GM19324 (cell line): ENCODE measurements around the gene DDX1.
"Not testable (repeated sequence)": the region's sequence is repeated elsewhere in the genome, so short reads cannot be mapped to it uniquely, and the experiment has no call there.

Experiments
- ATAC-seq: cut with Tn5 transposase; IDR thresholded peaks from one replicate; pipeline ENCODE4 v1.9.1; 2021; ENCODE audit warnings: mild to moderate bottlenecking, moderate library complexity; ENCODE audit not compliant: unreplicated experiment, low FRiP score

The DDX1 gene

GRCh38 chr2:15671842-15672815 lies 80.5 kb downstream of the DDX1 start:
- no peak for ATAC-seq

- ATAC-seq = no peak
Measured at GRCh38 chr2:15672961-15673918, 81.6 kb downstream of the DDX1 start.

DNA sequence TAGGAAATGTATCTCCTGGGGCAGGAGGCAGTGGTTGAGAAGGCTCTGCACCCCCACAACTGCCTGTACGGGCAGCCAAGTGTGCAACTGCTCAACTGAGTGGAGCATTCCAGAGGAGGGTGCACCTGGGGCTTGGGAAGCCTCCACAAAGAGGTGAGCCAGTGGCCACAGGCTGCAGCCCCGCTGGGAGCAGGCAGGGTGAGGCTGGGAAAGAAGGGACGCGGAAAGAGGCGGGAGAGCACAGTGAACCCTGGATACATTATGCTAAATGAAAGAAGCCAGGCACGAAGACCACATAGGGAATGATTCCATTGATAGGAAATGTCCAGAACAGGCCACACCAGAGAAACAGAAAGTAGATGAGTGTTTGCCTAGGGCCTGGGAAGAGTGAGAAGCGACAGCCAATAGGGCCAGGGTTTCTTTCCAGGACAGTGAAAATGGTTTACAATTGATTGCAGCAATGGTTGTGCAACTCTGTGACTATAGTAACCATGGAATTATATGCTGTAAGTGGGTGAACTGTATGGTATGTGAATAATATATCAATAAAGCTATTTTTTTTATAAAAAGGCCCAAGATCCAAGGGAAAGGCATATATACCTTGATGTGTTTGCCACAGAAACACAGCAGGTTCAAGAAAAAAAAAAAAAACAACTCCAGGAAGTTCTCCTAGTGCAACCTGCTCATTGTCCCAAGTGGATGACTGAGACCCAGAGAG lies 82.4 kb downstream of the DDX1 start:
- ATAC-seq = no peak

GRCh38 chr2:15674637-15675455 lies 83.2 kb downstream of the DDX1 start:
- no peak for ATAC-seq

DNA sequence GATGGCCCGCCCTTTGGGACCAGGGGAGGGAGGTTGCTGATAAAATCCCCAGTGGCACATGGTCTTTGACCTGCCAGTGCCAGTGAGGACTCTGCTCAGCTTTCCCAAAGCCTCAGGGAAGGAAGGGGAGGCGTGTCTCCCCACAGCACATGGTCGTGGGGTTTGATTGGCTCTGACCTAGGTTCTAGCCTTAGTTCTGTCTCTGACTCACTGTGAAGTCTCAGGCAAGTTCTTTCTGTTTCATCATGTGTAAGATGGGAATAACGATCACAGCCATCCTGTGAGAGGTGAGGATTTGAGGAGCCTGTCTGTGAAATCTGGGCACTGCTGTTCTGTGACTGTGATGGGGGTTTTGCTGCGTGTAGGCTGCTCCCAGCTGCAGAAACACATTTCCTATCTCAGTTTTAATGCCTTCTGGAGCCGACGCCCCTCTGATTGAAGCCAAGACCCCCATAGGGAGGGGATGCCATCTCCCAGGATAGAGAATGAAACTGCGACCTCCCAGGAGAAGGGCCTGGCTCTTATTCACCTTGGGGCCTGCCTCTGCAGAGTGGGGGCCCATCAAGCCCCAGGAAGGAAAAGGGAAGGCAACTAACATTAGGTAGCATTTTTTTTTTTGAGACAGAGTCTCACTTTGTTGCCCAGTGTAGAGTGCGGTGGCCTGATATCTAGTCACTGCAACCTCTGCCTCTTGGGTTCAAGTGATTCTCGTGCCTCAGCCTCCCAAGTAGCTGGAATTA lies 84.0 kb downstream of the DDX1 start:
- ATAC-seq = no peak

DNA sequence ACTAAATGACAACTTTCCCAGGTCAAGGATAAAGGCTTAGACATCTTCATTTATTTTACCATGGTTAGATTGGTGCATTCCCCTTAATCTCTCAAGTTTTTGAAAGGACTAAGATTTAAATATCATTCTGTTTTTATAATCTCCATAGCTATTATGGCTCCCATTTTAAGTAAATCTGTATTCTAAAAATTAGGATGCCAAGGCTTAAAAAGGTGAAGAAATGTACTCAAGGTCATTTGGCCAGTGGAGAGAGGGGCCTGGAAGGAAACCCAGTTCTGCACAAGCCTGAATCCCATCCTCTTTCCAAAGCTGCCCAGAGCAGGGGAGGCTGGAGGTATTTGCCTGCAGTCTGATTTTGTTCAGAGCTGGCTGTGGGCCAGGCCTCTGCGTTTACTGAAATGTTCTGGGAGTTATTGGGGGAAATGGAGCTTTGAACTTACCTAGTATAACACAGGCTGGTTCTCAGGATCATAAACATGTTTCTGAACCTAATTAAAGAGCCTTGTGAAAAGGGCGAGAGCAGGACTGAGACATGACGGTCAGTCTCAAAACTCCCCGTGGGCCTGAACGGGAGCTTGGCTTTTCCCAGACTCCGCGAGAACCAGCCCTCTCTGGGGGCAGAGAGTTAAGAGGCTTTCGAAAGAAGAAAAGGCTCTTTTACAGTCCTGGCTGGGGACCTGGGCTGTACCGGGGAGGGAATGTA lies 85.6 kb downstream of the DDX1 start:
- no peak for ATAC-seq

- ATAC-seq = no peak
Measured at GRCh38 chr2:15678346-15678745, 86.7 kb downstream of the DDX1 start.

DNA sequence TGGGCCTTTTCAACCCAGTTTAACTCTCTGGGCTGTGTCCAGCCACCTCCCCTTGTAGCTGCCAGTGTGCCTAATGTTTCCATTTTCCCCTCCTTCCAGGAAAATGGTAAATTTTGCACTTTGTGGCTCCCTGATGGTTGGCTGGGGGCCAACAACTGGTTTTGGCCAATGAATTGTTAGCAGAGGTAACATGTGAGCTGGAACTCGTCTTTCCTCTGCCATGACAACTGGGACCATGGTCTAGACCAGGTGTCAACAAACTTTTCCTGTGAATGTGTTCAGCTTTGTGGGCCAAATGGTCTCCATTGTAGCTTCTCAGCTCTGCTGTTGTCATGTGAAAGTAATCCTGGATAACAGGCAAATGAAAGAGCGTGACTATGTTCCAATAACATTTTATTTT lies 87.2 kb downstream of the DDX1 start:
- no peak for ATAC-seq

GRCh38 chr2:15679386-15679924 lies 87.8 kb downstream of the DDX1 start:
- no peak for ATAC-seq

GRCh38 chr2:15680132-15680531 lies 88.5 kb downstream of the DDX1 start:
- not testable (repeated sequence) for ATAC-seq
